Liver (tissue), 9 donors: ENCODE data around the gene ELAC2. TPM values are rescaled to one million over a fixed set of nuclear protein-coding genes. Genes with fewer than 3 reads are reported as not detected.
A peak's percentile ranks its signal among the peaks of the same experiment; 100 is the strongest.

Source experiments
- DNase-seq: peaks from one replicate; pipeline ENCODE4 v3.0.0-alpha.2; 2017; ENCODE audit warnings: low spot score
- H3K27ac ChIP-seq, 2 donors: one replicate each; pipeline ENCODE4 v1.7.0; 2013; ENCODE audit warnings: inconsistent platforms in 2 of 2, low read length in 2 of 2, control low read depth in 1 of 2, low read depth in 1 of 2, mild to moderate bottlenecking in 1 of 2
- H3K27me3 ChIP-seq, 4 donors: one replicate each; pipeline versions ENCODE4 v1.6.1 to v1.7.0; 2013; ENCODE audit warnings: low read length in 3 of 4, inconsistent platforms in 1 of 4, mild to moderate bottlenecking in 1 of 4, moderate library complexity in 1 of 4; ENCODE audit not compliant: control insufficient read depth in 4 of 4, insufficient read depth in 4 of 4
- H3K36me3 ChIP-seq, 4 donors: one replicate each; pipeline versions ENCODE4 v1.6.1 to v1.7.0; 2013; ENCODE audit warnings: low read length in 3 of 4, mild to moderate bottlenecking in 3 of 4, low read depth in 1 of 4, moderate library complexity in 1 of 4; ENCODE audit not compliant: control insufficient read depth in 4 of 4, insufficient read depth in 3 of 4
- H3K4me1 ChIP-seq, 4 donors: one replicate each; pipeline versions ENCODE4 v1.6.1 to v1.7.0; 2013; ENCODE audit warnings: low read length in 3 of 4, mild to moderate bottlenecking in 3 of 4, moderate library complexity in 1 of 4; ENCODE audit not compliant: control insufficient read depth in 4 of 4, insufficient read depth in 4 of 4
- H3K4me3 ChIP-seq, 3 donors: one replicate each; pipeline versions ENCODE4 v1.6.1 to v1.7.0; 2013; ENCODE audit warnings: low read length in 3 of 3, control low read depth in 1 of 3, low read depth in 1 of 3, mild to moderate bottlenecking in 1 of 3
- H3K9ac ChIP-seq, 2 donors: one replicate each; pipeline ENCODE4 v1.7.0; 2013; ENCODE audit warnings: low read length in 2 of 2, mild to moderate bottlenecking in 2 of 2, moderate library complexity in 2 of 2, control low read depth in 1 of 2, low read depth in 1 of 2
- H3K9me3 ChIP-seq, 4 donors: one replicate each; pipeline versions ENCODE4 v1.6.1 to v1.7.0; 2013; ENCODE audit warnings: low read length in 3 of 4; ENCODE audit not compliant: control insufficient read depth in 4 of 4
- ATF3 ChIP-seq: IDR thresholded peaks from 2 replicates; pipeline ENCODE4 v1.6.1; 2016; ENCODE audit warnings: antibody characterized with exemption
- CTCF ChIP-seq: fragments of 150-350 bp; IDR thresholded peaks from 2 replicates; pipeline ENCODE4 v1.5.1; 2017; ENCODE audit warnings: improper control_type of control experiment, low read depth, low read length; ENCODE audit not compliant: missing input control
- EGR1 ChIP-seq, 2 donors: IDR thresholded peaks; 2 replicates each; pipeline ENCODE4 v1.6.1; 2016 to 2018; ENCODE audit warnings: antibody characterized with exemption in 2 of 2, low read depth in 2 of 2
- FOXA1 ChIP-seq: IDR thresholded peaks from 2 replicates; pipeline ENCODE4 v1.6.1; 2016; ENCODE audit warnings: antibody characterized with exemption
- FOXA2 ChIP-seq: IDR thresholded peaks from 2 replicates; pipeline ENCODE4 v1.6.1; 2016; ENCODE audit warnings: antibody characterized with exemption
- GABPA ChIP-seq, 2 donors: IDR thresholded peaks in 1 of 2; conservative IDR thresholded peaks in 1 of 2; 2 replicates each; pipeline ENCODE4 v1.6.1; 2016; ENCODE audit warnings: antibody characterized with exemption in 2 of 2, mild to moderate bottlenecking in 1 of 2, moderate library complexity in 1 of 2
- HNF4A ChIP-seq, 2 donors: conservative IDR thresholded peaks; 2 replicates each; pipeline ENCODE4 v1.6.1; 2016; ENCODE audit warnings: antibody characterized with exemption in 2 of 2, mild to moderate bottlenecking in 2 of 2
- HNF4G ChIP-seq: IDR thresholded peaks from 2 replicates; pipeline ENCODE4 v1.6.1; 2016; ENCODE audit warnings: antibody characterized with exemption
- JUND ChIP-seq, 2 donors: IDR thresholded peaks; 2 replicates each; pipeline ENCODE4 v1.6.1; 2016; ENCODE audit warnings: antibody characterized with exemption in 2 of 2
- MAX ChIP-seq: IDR thresholded peaks from 2 replicates; pipeline ENCODE4 v1.6.1; 2016; ENCODE audit warnings: antibody characterized with exemption
- NR2F2 ChIP-seq: IDR thresholded peaks from 2 replicates; pipeline ENCODE4 v1.6.1; 2016; ENCODE audit warnings: antibody characterized with exemption
- RAD21 ChIP-seq, 2 donors: IDR thresholded peaks; 2 replicates each; pipeline ENCODE4 v1.6.1; 2016; ENCODE audit warnings: antibody characterized with exemption in 2 of 2, mild to moderate bottlenecking in 2 of 2
- REST ChIP-seq: IDR thresholded peaks from 2 replicates; pipeline ENCODE4 v1.6.1; 2016; ENCODE audit warnings: antibody characterized with exemption, mild to moderate bottlenecking
- RXRA ChIP-seq, 2 donors: IDR thresholded peaks; 2 replicates each; pipeline ENCODE4 v1.6.1; 2017 to 2018; ENCODE audit warnings: antibody characterized with exemption in 2 of 2, mild to moderate bottlenecking in 1 of 2
- SP1 ChIP-seq: IDR thresholded peaks from 2 replicates; pipeline ENCODE4 v1.6.1; 2018; ENCODE audit warnings: antibody characterized with exemption, mild to moderate bottlenecking
- TAF1 ChIP-seq: conservative IDR thresholded peaks from 2 replicates; pipeline ENCODE4 v1.6.1; 2016; ENCODE audit warnings: antibody characterized with exemption, mild to moderate bottlenecking
- YY1 ChIP-seq: IDR thresholded peaks from 2 replicates; pipeline ENCODE4 v1.6.1; 2016; ENCODE audit warnings: antibody characterized with exemption, mild to moderate bottlenecking
- ZBTB33 ChIP-seq: IDR thresholded peaks from 2 replicates; pipeline ENCODE4 v1.6.1; 2016; ENCODE audit warnings: antibody characterized with exemption
- WGBS: extraction: QIAGEN DNeasy Blood & Tissue Kit; methylation state at CpG from one replicate; pipeline ENCODE4 v1.1.7; 2013; 5-methylcytosine and 5-hydroxymethylcytosine counted together
- polyA plus RNA-seq, 2 donors: library from polyadenylated mRNA; stranded (reverse) in 1 of 2; unstranded in 1 of 2; fragments of 200-250 nt in 1 of 2; fragments of >200 nt in 1 of 2; fragmentation: Nextera tagmentation in 1 of 2; extraction: Ambion mirVana in 1 of 2; gene quantifications; one replicate each; pipeline versions ENCODE4 v1.2.1 to v1.2.3, GENCODE V29; 2013 to 2015
- total RNA-seq, 2 donors: library from RNA; depleted of rRNA; stranded (reverse); fragments of >200 nt; gene quantifications; one replicate each; pipeline ENCODE4 v1.2.3, GENCODE V29; 2014
- donor health status: healthy.
- donor health status: healthy.
- donor health status: healthy.
- donor health status: healthy.
- donor health status: healthy.

The ELAC2 gene
- total and polyA plus RNA-seq, 4 donors = 26.5 to 54.1 (median 36.2) TPM

GRCh38 chr17:12983991-12984884 is 33.6 kb downstream of the ELAC2 start:
- 44% methylated on average over 21 of the region's 21 CpGs for WGBS
- Histone ChIP-seq H3K9me3 (no peaks in the 10 kb centered on the region), H3K9ac (no peak overlapping the region), H3K27me3 (no peaks in the 10 kb centered on the region), H3K4me3 (peak overlapping the region in 1 of 3 donors; percentile 23), H3K27ac (peak overlapping the region; percentile 65 to 94), H3K36me3 (no peaks in the 10 kb centered on the region), H3K4me1 (peaks cover 5 to 41% (median 23%) of the 10 kb centered on the region in 4 donors)
- no peak for DNase-seq
- TF ChIP-seq HNF4A (conservative IDR thresholded peaks at IDR 0.05) (peak; percentile 81 to 95), FOXA1 (peak; percentile 39), MAX (peak; percentile 81), HNF4G (no peak), SP1 (peak; percentile 73), TAF1 (no peak), CTCF (no peak), NR2F2 (peak; percentile 28), ATF3 (peak; percentile 88), ZBTB33 (peak; percentile 65), RXRA (IDR thresholded peaks at IDR 0.05) (peak; percentile 70 to 98), RAD21 (IDR thresholded peaks at IDR 0.05) (peak; percentile 29 to 33), EGR1 (IDR thresholded peaks at IDR 0.05; ENCODE audit: low read depth in 2 of 2) (peak in 1 of 2 donors; percentile 78), YY1 (peak; percentile 81), FOXA2 (no peak), GABPA (IDR thresholded peaks at IDR 0.05 in 1 of 2, conservative IDR thresholded peaks at IDR 0.05 in 1 of 2) (peak in 1 of 2 donors; percentile 56), REST (peak; percentile 83), JUND (IDR thresholded peaks at IDR 0.05) (peak; percentile 92 to 99)
